HCT116 (cell line): ENCODE measurements around the gene CRHR2. TPM values are rescaled to one million over a fixed set of nuclear protein-coding genes. Genes with fewer than 3 reads are reported as not detected.

Experiments
- ATAC-seq: fragments of 200-7000 bp; cut with Tn5 transposase; 2 replicates; pipeline ENCODE4 v1.9.1; 2020; ENCODE audit warnings: mild to moderate bottlenecking, moderate library complexity
- BruUV-seq: library from RNA; stranded (reverse); fragments of 400-500 nt; replicated peaks from 2 replicates; lab custom pipeline; 2021; lab: Mats Ljungman, UMichigan
- CTCF ChIA-PET: fragments of 300-600 bp; sonication (Branson Sonifier 250); formaldehyde crosslinking; loops from one replicate; lab custom pipeline; 2021; ENCODE audit warnings: antibody characterized with exemption; lab: Charles Lee
- POLR2A ChIA-PET: fragments of 300-600, 350-600 bp; sonication (Branson Sonifier 250); formaldehyde crosslinking; loops from one replicate; lab custom pipeline; 2021; ENCODE audit warnings: antibody characterized with exemption; lab: Charles Lee
- RAD21 ChIA-PET, 2 experiments: fragments of 300-600 bp; sonication (Branson Sonifier 250); formaldehyde crosslinking; loops; one replicate each; lab custom pipeline; 2023; ENCODE audit warnings: low total read pairs in 2 of 2; ENCODE audit not compliant: uncharacterized antibody in 2 of 2, unreplicated experiment in 2 of 2, low non-redundant PET in 1 of 2; lab: Charles Lee
- DNase-seq: peaks from one replicate; pipeline ENCODE4 v3.0.0-alpha.2; 2010; ENCODE audit warnings: low read depth, low spot score
- H2AFZ ChIP-seq: fragments of 200-600 bp; shearing (Covaris generic), sonication (generic); 2 replicates; pipeline ENCODE4 v1.6.1; 2017; ENCODE audit warnings: low read depth, mixed run types, mixed read lengths, antibody characterized with exemption, low read length; ENCODE audit not compliant: poor library complexity, severe bottlenecking
- H3K27ac ChIP-seq: 2 replicates; pipeline ENCODE4 v1.5.1; 2012; ENCODE audit warnings: low read depth, low read length
- H3K27me3 ChIP-seq: fragments of 200-600 bp; sonication (generic); 2 replicates; pipeline ENCODE4 v1.6.1; 2016; ENCODE audit warnings: mixed run types, low read length, mixed read lengths; ENCODE audit not compliant: insufficient read depth
- H3K36me3 ChIP-seq, 2 experiments: fragments of 200-500 bp in 1 of 2; fragments of 200-600 bp in 1 of 2; sonication (Bioruptor generic) in 1 of 2; sonication (generic) in 1 of 2; 2 replicates each; pipeline versions ENCODE4 v1.5.1 to v1.6.1; 2014 to 2016; ENCODE audit warnings: low read length in 2 of 2, inconsistent platforms in 1 of 2, mixed read lengths in 1 of 2, mixed run types in 1 of 2; ENCODE audit not compliant: insufficient read depth in 2 of 2, control insufficient read depth in 1 of 2
- H3K4me1 ChIP-seq, 2 experiments: fragments of 200-600 bp in 1 of 2; sonication (generic) in 1 of 2; 2 replicates each; pipeline versions ENCODE4 v1.5.1 to v1.6.1; 2012 to 2017; ENCODE audit warnings: low read length in 2 of 2, inconsistent platforms in 1 of 2, mild to moderate bottlenecking in 1 of 2, mixed read lengths in 1 of 2, mixed run types in 1 of 2, moderate library complexity in 1 of 2; ENCODE audit not compliant: insufficient read depth in 2 of 2, control insufficient read depth in 1 of 2
- H3K4me2 ChIP-seq: fragments of 200-600 bp; sonication (generic); 2 replicates; pipeline ENCODE4 v1.6.1; 2017; ENCODE audit warnings: mixed run types, low read length, mixed read lengths
- H3K4me3 ChIP-seq, 2 experiments: fragments of 200-600 bp in 1 of 2; sonication (generic) in 1 of 2; replicated peaks in 1 of 2; 2 replicates each; pipeline ENCODE4 v1.5.1; 2011 to 2016; ENCODE audit warnings: low read length in 2 of 2, control low read depth in 1 of 2, low read depth in 1 of 2, mild to moderate bottlenecking in 1 of 2, mixed read lengths in 1 of 2, mixed run types in 1 of 2
- H3K79me2 ChIP-seq: fragments of 200-600 bp; sonication (generic); 2 replicates; pipeline ENCODE4 v1.6.1; 2017; ENCODE audit warnings: mild to moderate bottlenecking, mixed run types, low read length, moderate library complexity, mixed read lengths; ENCODE audit not compliant: insufficient read depth
- H3K9ac ChIP-seq: fragments of 200-600 bp; sonication (generic); 2 replicates; pipeline ENCODE4 v1.6.1; 2016; ENCODE audit warnings: low read length, mixed read lengths
- H3K9me2 ChIP-seq: fragments of 200-600 bp; sonication (generic), shearing (Covaris generic); 2 replicates; pipeline ENCODE4 v1.6.1; 2017; ENCODE audit warnings: mixed run types, mild to moderate bottlenecking, moderate library complexity; ENCODE audit not compliant: insufficient read depth
- H3K9me3 ChIP-seq, 2 experiments: fragments of 200-500 bp in 1 of 2; fragments of 200-600 bp in 1 of 2; sonication (Bioruptor generic) in 1 of 2; sonication (generic) in 1 of 2; 2 replicates each; pipeline ENCODE4 v1.6.1; 2014 to 2017; ENCODE audit warnings: low read length in 2 of 2, mixed read lengths in 2 of 2, inconsistent platforms in 1 of 2, low read depth in 1 of 2, mild to moderate bottlenecking in 1 of 2, mixed run types in 1 of 2, moderate library complexity in 1 of 2; ENCODE audit not compliant: control insufficient read depth in 1 of 2, insufficient read depth in 1 of 2
- H4K20me1 ChIP-seq: fragments of 200-600 bp; sonication (generic), shearing (Covaris generic); 2 replicates; pipeline ENCODE4 v1.6.1; 2017; ENCODE audit warnings: mixed run types, mild to moderate bottlenecking, moderate library complexity; ENCODE audit not compliant: insufficient read depth
- CBX3 ChIP-seq: IDR thresholded peaks from 2 replicates; pipeline ENCODE4 v1.6.1; 2012; ENCODE audit warnings: low read depth
- CEBPB ChIP-seq: IDR thresholded peaks from 2 replicates; pipeline ENCODE4 v1.6.1; 2012; ENCODE audit warnings: low read depth
- EGR1 ChIP-seq: IDR thresholded peaks from 2 replicates; pipeline ENCODE4 v1.6.1; 2012; ENCODE audit warnings: low read depth
- ELF1 ChIP-seq: IDR thresholded peaks from 2 replicates; pipeline ENCODE4 v1.6.1; 2012; ENCODE audit warnings: low read depth, borderline replicate concordance
- EZH2phosphoT487 ChIP-seq: fragments of 200-600 bp; IDR thresholded peaks from 2 replicates; pipeline ENCODE4 v1.6.1; 2018; ENCODE audit warnings: antibody characterized with exemption, borderline replicate concordance
- JUND ChIP-seq: IDR thresholded peaks from 2 replicates; pipeline ENCODE4 v1.6.1; 2012
- MAX ChIP-seq: IDR thresholded peaks from 2 replicates; pipeline ENCODE4 v1.6.1; 2012
- REST ChIP-seq: IDR thresholded peaks from 2 replicates; pipeline ENCODE4 v1.6.1; 2012; ENCODE audit warnings: low read depth
- SP1 ChIP-seq: IDR thresholded peaks from 2 replicates; pipeline ENCODE4 v1.6.1; 2012; ENCODE audit warnings: low read depth
- ZFX ChIP-seq: fragments of 450-650 bp; IDR thresholded peaks from 2 replicates; pipeline ENCODE4 v1.6.1; 2017
- ZNF274 ChIP-seq: fragments of 200-500 bp; sonication (Bioruptor generic); IDR thresholded peaks from 2 replicates; pipeline ENCODE4 v1.6.1; 2014; ENCODE audit warnings: mild to moderate bottlenecking, low read depth, low read length, inconsistent platforms
- intact Hi-C: fragments of 100-400 bp; cut with micrococcal nuclease; formaldehyde crosslinking; loops from 2 replicates; pipeline ENCODE4 v1.10.0; 2022
- total RNA-seq: library from RNA; stranded (reverse); gene quantifications from one replicate; pipeline ENCODE4 v1.2.1, GENCODE V29; 2021; ENCODE audit not compliant: unreplicated experiment

Gene CRHR2
- total RNA-seq, 1 experiment from 2014 or later = not detected

- H3K9ac ChIP-seq = no peak overlapping the region
- BruUV-seq = no TSS peak
- no peak for TF ChIP-seq EGR1
- no peak for TF ChIP-seq EZH2phosphoT487
- TF ChIP-seq JUND = no peak
- TF ChIP-seq SP1 = no peak
- no peak for TF ChIP-seq ZNF274
- TF ChIP-seq REST = no peak
- no peak for TF ChIP-seq CBX3
- TF ChIP-seq CEBPB = no peak
- no peak for TF ChIP-seq ZFX
- no peak for TF ChIP-seq MAX
- TF ChIP-seq ELF1 = no peak
- ATAC-seq (no peak), DNase-seq (no peak)
- no peaks in the 10 kb centered on the region for H3K27me3 ChIP-seq
- CTCF ChIA-PET = no interaction called here
- no peak overlapping the region for H3K4me3 ChIP-seq
- H3K36me3 ChIP-seq = peaks cover 0 to 2% of the 10 kb centered on the region in 2 experiments; a peak in 2 of 4 replicates
- no peak overlapping the region for H3K4me2 ChIP-seq
- POLR2A ChIA-PET = no interaction called here
- H3K4me1 ChIP-seq = no peaks in the 10 kb centered on the region
- H3K9me3 ChIP-seq = no peaks in the 10 kb centered on the region
- intact Hi-C loops = no loop called here
- no peaks in the 10 kb centered on the region for H3K79me2 ChIP-seq
- RAD21 ChIA-PET = no interaction called here
- no peak overlapping the region for H2AFZ ChIP-seq
- no peak overlapping the region for H3K27ac ChIP-seq
- H3K9me2 ChIP-seq = no peaks in the 10 kb centered on the region
- no peaks in the 10 kb centered on the region for H4K20me1 ChIP-seq
Measured at GRCh38 chr7:30648744-30649540, 33.3 kb downstream of the CRHR2 start.
